Nephron (organoid): ENCODE data around the gene SLC22A16.

ENCODE experiments used
- H3K27ac Mint-ChIP-seq, 3 experiments: 2 replicates each; pipeline ENCODE4 v1.8.0; 2020; ENCODE audit warnings: mixed read lengths in 3 of 3, mild to moderate bottlenecking in 2 of 3, moderate library complexity in 1 of 3
- H3K27me3 Mint-ChIP-seq: 2 replicates; pipeline ENCODE4 v1.8.0; 2021; ENCODE audit warnings: low read depth, mild to moderate bottlenecking, moderate library complexity, mixed read lengths
- H3K36me3 Mint-ChIP-seq: 2 replicates; pipeline ENCODE4 v1.8.0; 2020; ENCODE audit warnings: low read depth, mixed read lengths
- H3K4me1 Mint-ChIP-seq: 2 replicates; pipeline ENCODE4 v1.8.0; 2020; ENCODE audit warnings: mixed read lengths
- H3K4me3 Mint-ChIP-seq, 3 experiments: 2 replicates each; pipeline ENCODE4 v1.8.0; 2020; ENCODE audit warnings: mild to moderate bottlenecking in 3 of 3, mixed read lengths in 3 of 3, moderate library complexity in 2 of 3
- H3K9me3 Mint-ChIP-seq: 2 replicates; pipeline ENCODE4 v1.8.0; 2020; ENCODE audit warnings: mixed read lengths
- TF ChIP-seq, protein P1 (sequence below), 3 experiments: fragments of 200-600 bp; sonication (generic); IDR thresholded peaks; one replicate each; pipeline ENCODE4 v1.5.0; 2021; ENCODE audit warnings: antibody characterized with exemption in 3 of 3; ENCODE audit not compliant: unreplicated experiment in 3 of 3

The SLC22A16 gene, protein sequence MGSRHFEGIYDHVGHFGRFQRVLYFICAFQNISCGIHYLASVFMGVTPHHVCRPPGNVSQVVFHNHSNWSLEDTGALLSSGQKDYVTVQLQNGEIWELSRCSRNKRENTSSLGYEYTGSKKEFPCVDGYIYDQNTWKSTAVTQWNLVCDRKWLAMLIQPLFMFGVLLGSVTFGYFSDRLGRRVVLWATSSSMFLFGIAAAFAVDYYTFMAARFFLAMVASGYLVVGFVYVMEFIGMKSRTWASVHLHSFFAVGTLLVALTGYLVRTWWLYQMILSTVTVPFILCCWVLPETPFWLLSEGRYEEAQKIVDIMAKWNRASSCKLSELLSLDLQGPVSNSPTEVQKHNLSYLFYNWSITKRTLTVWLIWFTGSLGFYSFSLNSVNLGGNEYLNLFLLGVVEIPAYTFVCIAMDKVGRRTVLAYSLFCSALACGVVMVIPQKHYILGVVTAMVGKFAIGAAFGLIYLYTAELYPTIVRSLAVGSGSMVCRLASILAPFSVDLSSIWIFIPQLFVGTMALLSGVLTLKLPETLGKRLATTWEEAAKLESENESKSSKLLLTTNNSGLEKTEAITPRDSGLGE

DNA sequence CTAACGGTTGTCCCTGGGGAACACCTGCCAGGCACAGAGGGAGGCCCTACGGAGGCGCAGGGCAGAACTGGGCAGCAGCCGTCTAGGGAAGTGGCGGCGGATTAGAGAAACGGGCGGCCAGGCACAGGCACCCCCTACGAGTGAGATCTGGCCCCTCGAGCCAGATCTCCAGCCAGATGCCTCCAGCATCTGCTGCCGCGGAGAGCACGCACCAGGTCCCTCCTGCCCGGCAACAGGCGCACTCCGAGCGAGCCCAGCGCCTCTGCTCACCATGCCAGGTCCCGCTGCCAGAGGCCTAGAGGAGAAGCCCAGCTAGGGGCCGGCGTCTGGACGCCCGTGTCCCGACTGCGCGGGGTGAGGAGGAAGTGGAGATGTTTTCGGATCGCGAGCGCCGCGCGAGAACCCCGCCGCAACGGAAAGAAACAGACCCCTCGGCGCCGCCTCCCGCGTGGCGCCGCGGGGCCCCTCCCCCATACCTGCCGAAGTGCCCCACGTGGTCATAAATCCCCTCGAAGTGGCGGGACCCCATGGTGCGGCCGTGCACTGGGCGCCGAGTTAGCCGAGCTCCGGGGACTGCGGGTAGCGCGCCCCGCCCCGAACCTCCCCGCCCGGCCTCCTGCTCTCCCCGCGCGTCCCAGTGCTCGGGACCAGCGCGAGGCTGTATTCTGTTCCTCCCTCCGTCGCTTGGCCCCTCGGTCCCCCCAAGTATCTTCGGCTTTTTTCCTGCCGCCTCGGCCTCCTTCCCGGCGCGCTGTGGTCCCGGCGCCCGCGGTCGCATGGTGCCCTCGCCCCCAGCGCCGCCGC, at the start of gene SLC22A16:
Gene SLC22A16 (minus strand): TSS at position 568 of the 804 bp plus-strand sequence. CDS start 39 bp downstream, at position 529.
- H3K4me1 Mint-ChIP-seq = peaks cover 8% of the 10 kb centered on the region
- TF ChIP-seq, protein P1, sequence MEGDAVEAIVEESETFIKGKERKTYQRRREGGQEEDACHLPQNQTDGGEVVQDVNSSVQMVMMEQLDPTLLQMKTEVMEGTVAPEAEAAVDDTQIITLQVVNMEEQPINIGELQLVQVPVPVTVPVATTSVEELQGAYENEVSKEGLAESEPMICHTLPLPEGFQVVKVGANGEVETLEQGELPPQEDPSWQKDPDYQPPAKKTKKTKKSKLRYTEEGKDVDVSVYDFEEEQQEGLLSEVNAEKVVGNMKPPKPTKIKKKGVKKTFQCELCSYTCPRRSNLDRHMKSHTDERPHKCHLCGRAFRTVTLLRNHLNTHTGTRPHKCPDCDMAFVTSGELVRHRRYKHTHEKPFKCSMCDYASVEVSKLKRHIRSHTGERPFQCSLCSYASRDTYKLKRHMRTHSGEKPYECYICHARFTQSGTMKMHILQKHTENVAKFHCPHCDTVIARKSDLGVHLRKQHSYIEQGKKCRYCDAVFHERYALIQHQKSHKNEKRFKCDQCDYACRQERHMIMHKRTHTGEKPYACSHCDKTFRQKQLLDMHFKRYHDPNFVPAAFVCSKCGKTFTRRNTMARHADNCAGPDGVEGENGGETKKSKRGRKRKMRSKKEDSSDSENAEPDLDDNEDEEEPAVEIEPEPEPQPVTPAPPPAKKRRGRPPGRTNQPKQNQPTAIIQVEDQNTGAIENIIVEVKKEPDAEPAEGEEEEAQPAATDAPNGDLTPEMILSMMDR (IDR thresholded peaks at IDR 0.05; ENCODE audit: unreplicated experiment in 3 of 3) = no peak

DNA sequence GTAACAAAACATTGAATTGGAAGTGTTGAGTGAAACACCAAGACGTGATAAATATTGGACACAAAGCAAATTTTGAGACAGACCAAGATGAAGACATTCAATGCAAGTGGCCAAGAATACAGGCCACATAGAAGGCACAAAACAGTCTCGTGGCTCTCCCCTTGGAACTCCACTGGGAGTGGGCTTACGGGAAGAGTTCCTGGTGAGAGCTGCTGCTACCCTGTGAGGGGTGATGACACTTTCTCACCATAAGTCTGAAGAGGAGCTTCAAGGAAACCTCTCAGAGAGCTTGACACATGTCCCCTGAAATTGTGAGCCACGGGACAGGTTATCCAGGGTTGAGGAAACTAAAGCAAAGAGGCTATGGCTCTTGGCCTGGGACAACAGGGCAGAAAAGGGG, 48.6 kb upstream of the SLC22A16 start:
- Mint-ChIP-seq H3K4me1 (peaks cover 23% of the 10 kb centered on the region), H3K27ac (no peak overlapping the region), H3K9me3 (no peaks in the 10 kb centered on the region), H3K27me3 (no peaks in the 10 kb centered on the region), H3K36me3 (no peaks in the 10 kb centered on the region), H3K4me3 (no peak overlapping the region)
- TF ChIP-seq, protein P1 (IDR thresholded peaks at IDR 0.05; ENCODE audit: unreplicated experiment in 3 of 3) = no peak

More for the DNA sequence above, at the start of gene SLC22A16:
- no peak within 1 kb of the TSS for H3K4me3 Mint-ChIP-seq
- no peaks in the 10 kb centered on the region for H3K27me3 Mint-ChIP-seq
- peaks cover 17% of the 10 kb centered on the region for H3K9me3 Mint-ChIP-seq
- no peak within 1 kb of the TSS for H3K27ac Mint-ChIP-seq
- H3K36me3 Mint-ChIP-seq = no peaks in the 10 kb centered on the region

DNA sequence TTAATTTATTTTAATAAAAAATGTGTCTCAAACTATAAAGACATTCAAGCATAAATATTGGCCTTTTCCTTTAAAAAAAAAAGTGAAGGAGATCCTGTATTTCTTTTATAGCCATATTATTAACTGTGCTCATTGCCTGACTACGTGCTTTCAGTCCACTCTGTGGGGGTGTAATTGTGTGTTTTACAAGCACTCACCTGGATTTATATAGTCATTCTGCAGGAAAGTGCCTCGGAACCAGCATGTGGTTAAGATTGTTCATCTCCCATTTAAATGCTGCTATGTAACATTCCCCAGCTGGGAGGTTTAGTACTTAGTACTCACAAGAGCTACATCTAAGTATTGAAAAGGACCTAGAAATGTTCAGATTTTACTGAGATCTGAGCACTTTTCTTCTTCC, 47.9 kb upstream of the SLC22A16 start:
- no peaks in the 10 kb centered on the region for H3K36me3 Mint-ChIP-seq
- H3K27me3 Mint-ChIP-seq = no peaks in the 10 kb centered on the region
- H3K9me3 Mint-ChIP-seq = no peaks in the 10 kb centered on the region
- H3K4me1 Mint-ChIP-seq = peaks cover 23% of the 10 kb centered on the region
- H3K27ac Mint-ChIP-seq = no peak overlapping the region
- TF ChIP-seq, protein P1 (IDR thresholded peaks at IDR 0.05; ENCODE audit: unreplicated experiment in 3 of 3) = no peak
- no peak overlapping the region for H3K4me3 Mint-ChIP-seq

DNA sequence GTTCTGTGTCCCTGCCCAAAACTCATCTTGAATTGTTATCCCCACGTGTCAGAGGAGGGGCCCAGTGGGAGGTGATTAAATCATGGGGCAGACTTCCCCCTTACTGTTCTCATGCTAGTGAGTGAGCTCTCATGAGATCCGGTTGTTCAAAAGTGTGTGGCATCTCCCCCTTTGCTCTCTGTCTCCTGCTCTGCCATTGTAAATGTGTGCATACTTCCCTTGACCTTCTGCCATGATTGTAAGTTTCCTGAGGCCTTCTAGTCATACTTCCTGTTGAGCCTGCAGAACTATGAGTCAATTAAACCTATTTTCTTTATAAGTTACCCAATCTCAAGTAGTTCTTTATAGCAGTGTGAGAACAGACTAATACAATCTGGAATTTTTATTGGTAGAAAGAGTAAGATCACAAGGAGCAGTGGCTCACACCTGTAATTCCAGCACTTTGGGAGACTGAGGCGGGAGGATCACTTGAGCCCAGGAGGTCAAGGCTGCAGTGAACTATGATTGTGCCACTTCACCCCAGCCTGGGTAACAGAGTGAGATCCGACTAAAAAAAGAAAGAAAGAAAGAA, 47.1 kb upstream of the SLC22A16 start:
- TF ChIP-seq, protein P1 (IDR thresholded peaks at IDR 0.05; ENCODE audit: unreplicated experiment in 3 of 3) = no peak
- Mint-ChIP-seq H3K4me3 (no peak overlapping the region), H3K36me3 (no peaks in the 10 kb centered on the region)

DNA sequence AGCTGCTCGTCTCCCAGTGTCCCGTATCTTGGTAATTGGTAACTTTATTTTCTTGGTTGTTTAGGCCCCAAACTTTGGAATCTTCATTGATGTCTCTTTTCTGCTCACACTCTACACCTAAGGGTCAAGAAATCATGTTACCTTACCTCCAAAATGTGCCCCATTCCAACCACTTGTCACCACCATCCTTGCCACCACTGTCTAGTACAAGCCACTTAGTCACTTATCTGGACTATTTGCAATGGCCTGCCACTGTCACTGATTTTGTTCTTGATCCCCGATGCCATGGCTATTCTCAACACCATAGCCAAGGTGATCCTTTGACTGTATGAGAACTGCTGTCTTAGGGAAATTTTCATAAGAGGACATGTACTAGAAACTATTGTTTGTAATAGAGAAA, 46.0 kb upstream of the SLC22A16 start:
- Mint-ChIP-seq H3K4me3 (no peak overlapping the region), H3K9me3 (no peaks in the 10 kb centered on the region), H3K4me1 (peaks cover 18% of the 10 kb centered on the region), H3K36me3 (no peaks in the 10 kb centered on the region), H3K27ac (no peak overlapping the region), H3K27me3 (no peaks in the 10 kb centered on the region)
- TF ChIP-seq, protein P1 (IDR thresholded peaks at IDR 0.05; ENCODE audit: unreplicated experiment in 3 of 3) = no peak

More for the DNA sequence above, 47.1 kb upstream of the SLC22A16 start:
- H3K27me3 Mint-ChIP-seq = no peaks in the 10 kb centered on the region
- H3K27ac Mint-ChIP-seq = no peak overlapping the region
- peaks cover 18% of the 10 kb centered on the region for H3K4me1 Mint-ChIP-seq
- no peaks in the 10 kb centered on the region for H3K9me3 Mint-ChIP-seq
